Measurements from ENCODE around the gene OR7C1.

OR7C1 gene

GRCh38 chr19:14843169-14843568 is 8.2 kb upstream of the OR7C1 start:
- H3K27me3 ChIP-seq, result peaks cover 0 to 9% of the 10 kb centered on the region in 2 donors
- H3K4me3 ChIP-seq, result no peak overlapping the region
- TF ChIP-seq CTCF (IDR thresholded peaks at IDR 0.05), result no peak
- intact Hi-C loops (cut with DNase I; ENCODE audit: low total_unique reads), result no loop called here
- no peak overlapping the region for H3K27ac ChIP-seq
- no peaks in the 10 kb centered on the region for H3K36me3 ChIP-seq
- H3K4me1 ChIP-seq, result no peaks in the 10 kb centered on the region
- no peak for DNase-seq
- H3K9me3 ChIP-seq, result no peaks in the 10 kb centered on the region

- H3K27me3 ChIP-seq, result peaks cover 0 to 9% of the 10 kb centered on the region in 2 donors
- H3K4me3 ChIP-seq, result no peak overlapping the region
- no peak for DNase-seq
- TF ChIP-seq CTCF (IDR thresholded peaks at IDR 0.05), result no peak
- no peak overlapping the region for H3K27ac ChIP-seq
- H3K9me3 ChIP-seq, result no peaks in the 10 kb centered on the region
- intact Hi-C loops (cut with DNase I; ENCODE audit: low total_unique reads), result no loop called here
- no peaks in the 10 kb centered on the region for H3K36me3 ChIP-seq
- no peaks in the 10 kb centered on the region for H3K4me1 ChIP-seq
Observed at GRCh38 chr19:14840206-14840605, 5.2 kb upstream of the OR7C1 start.

GRCh38 chr19:14837391-14837790 is 2.4 kb upstream of the OR7C1 start:
- Histone ChIP-seq H3K27ac (no peak overlapping the region), H3K27me3 (peaks cover 0 to 4% of the 10 kb centered on the region in 2 donors), H3K4me1 (no peaks in the 10 kb centered on the region), H3K4me3 (no peak overlapping the region), H3K9me3 (no peaks in the 10 kb centered on the region), H3K36me3 (no peaks in the 10 kb centered on the region)
- no peak for TF ChIP-seq CTCF (IDR thresholded peaks at IDR 0.05)
- DNase-seq, result no peak
- intact Hi-C loops (cut with DNase I; ENCODE audit: low total_unique reads), result no loop called here

GRCh38 chr19:14830702-14831101 is 4.3 kb downstream of the OR7C1 start:
- H3K9me3 ChIP-seq, result no peaks in the 10 kb centered on the region
- no peak for DNase-seq
- no peak overlapping the region for H3K4me3 ChIP-seq
- H3K27ac ChIP-seq, result no peak overlapping the region
- no peaks in the 10 kb centered on the region for H3K4me1 ChIP-seq
- no peaks in the 10 kb centered on the region for H3K27me3 ChIP-seq
- H3K36me3 ChIP-seq, result no peaks in the 10 kb centered on the region
- intact Hi-C loops (cut with DNase I; ENCODE audit: low total_unique reads), result no loop called here
- no peak for TF ChIP-seq CTCF (IDR thresholded peaks at IDR 0.05)

- H3K4me3 ChIP-seq, result no peak overlapping the region
- H3K9me3 ChIP-seq, result peaks cover 0 to 3% (median 0%) of the 10 kb centered on the region in 3 donors
- no peaks in the 10 kb centered on the region for H3K36me3 ChIP-seq
- TF ChIP-seq CTCF (IDR thresholded peaks at IDR 0.05), result no peak
- intact Hi-C loops (cut with DNase I; ENCODE audit: low total_unique reads), result no loop called here
- DNase-seq, result no peak
- no peak overlapping the region for H3K27ac ChIP-seq
- peaks cover 0 to 13% of the 10 kb centered on the region in 2 donors for H3K27me3 ChIP-seq
- no peaks in the 10 kb centered on the region for H3K4me1 ChIP-seq
Observed at GRCh38 chr19:14826006-14826405, 9.0 kb downstream of the OR7C1 start.

- DNase-seq, result no peak
- no peak for TF ChIP-seq CTCF (IDR thresholded peaks at IDR 0.05)
- Histone ChIP-seq H3K36me3 (no peaks in the 10 kb centered on the region), H3K27ac (no peak overlapping the region), H3K4me3 (no peak overlapping the region), H3K9me3 (peaks cover 0 to 3% (median 0%) of the 10 kb centered on the region in 3 donors), H3K27me3 (peaks cover 0 to 13% of the 10 kb centered on the region in 2 donors), H3K4me1 (no peaks in the 10 kb centered on the region)
- intact Hi-C loops (cut with DNase I; ENCODE audit: low total_unique reads), result no loop called here
Observed at GRCh38 chr19:14821937-14822336, 13.0 kb downstream of the OR7C1 start.

All from tibial artery (tissue), 4 donors.